IPS-11a (cell line): Measurements from ENCODE around the gene HSD11B1.

ENCODE experiments used
- H3K4me3 ChIP-seq: one replicate; pipeline ENCODE4 v1.5.1; 2013; ENCODE audit warnings: low read depth, low read length, control low read depth

Gene HSD11B1

GRCh38 chr1:209723756-209724693 lies 19.4 kb downstream of the HSD11B1 start:
- no peak overlapping the region for H3K4me3 ChIP-seq

- H3K4me3 ChIP-seq, result no peak overlapping the region
Measured at GRCh38 chr1:209727286-209727685, 22.6 kb downstream of the HSD11B1 start.

- no peak overlapping the region for H3K4me3 ChIP-seq
Measured at GRCh38 chr1:209727785-209728184, 23.1 kb downstream of the HSD11B1 start.

- no peak overlapping the region for H3K4me3 ChIP-seq
Measured at GRCh38 chr1:209728466-209728865, 23.8 kb downstream of the HSD11B1 start.

- no peak overlapping the region for H3K4me3 ChIP-seq
Measured at GRCh38 chr1:209729436-209729835, 24.8 kb downstream of the HSD11B1 start.

GRCh38 chr1:209732725-209733124 lies 28.1 kb downstream of the HSD11B1 start:
- no peak overlapping the region for H3K4me3 ChIP-seq

GRCh38 chr1:209733409-209734192 lies 29.0 kb downstream of the HSD11B1 start:
- H3K4me3 ChIP-seq, result no peak overlapping the region

GRCh38 chr1:209736490-209737117 lies 32.0 kb downstream of the HSD11B1 start:
- no peak overlapping the region for H3K4me3 ChIP-seq

GRCh38 chr1:209737118-209737505 lies 32.5 kb downstream of the HSD11B1 start:
- H3K4me3 ChIP-seq, result no peak overlapping the region

GRCh38 chr1:209738270-209738669 lies 33.6 kb downstream of the HSD11B1 start:
- H3K4me3 ChIP-seq, result no peak overlapping the region

GRCh38 chr1:209741193-209741592 lies 36.5 kb downstream of the HSD11B1 start:
- no peak overlapping the region for H3K4me3 ChIP-seq

- no peak overlapping the region for H3K4me3 ChIP-seq
Measured at GRCh38 chr1:209741889-209742288, 37.2 kb downstream of the HSD11B1 start.

GRCh38 chr1:209742409-209743144 lies 37.9 kb downstream of the HSD11B1 start:
- no peak overlapping the region for H3K4me3 ChIP-seq

GRCh38 chr1:209743145-209743482 lies 38.5 kb downstream of the HSD11B1 start:
- H3K4me3 ChIP-seq, result no peak overlapping the region

- no peak overlapping the region for H3K4me3 ChIP-seq
Measured at GRCh38 chr1:209746451-209747165, 42.0 kb downstream of the HSD11B1 start.

GRCh38 chr1:209747580-209748262 lies 43.1 kb downstream of the HSD11B1 start:
- no peak overlapping the region for H3K4me3 ChIP-seq

- no peak overlapping the region for H3K4me3 ChIP-seq
Measured at GRCh38 chr1:209748620-209749019, 44.0 kb downstream of the HSD11B1 start.

GRCh38 chr1:209749205-209749604 lies 44.6 kb downstream of the HSD11B1 start:
- no peak overlapping the region for H3K4me3 ChIP-seq

GRCh38 chr1:209749670-209750323 lies 45.2 kb downstream of the HSD11B1 start:
- H3K4me3 ChIP-seq, result no peak overlapping the region
